GM21576 (cell line): ENCODE results near the gene AGGF1.
"Not testable (repeated sequence)": the region's sequence is repeated elsewhere in the genome, so short reads cannot be mapped to it uniquely, and the experiment has no call there.

Source experiments
- ATAC-seq: cut with Tn5 transposase; IDR thresholded peaks from one replicate; pipeline ENCODE4 v1.9.1; 2021; ENCODE audit warnings: mild to moderate bottlenecking, moderate library complexity; ENCODE audit not compliant: unreplicated experiment

AGGF1 gene

GRCh38 chr5:77086689-77087483, 56.7 kb downstream of the AGGF1 start, which contains the start of gene ZBED3:
TSS of gene ZBED3 (minus strand) at chr5:77087285. CDS start at chr5:77077878, 9,407 bp downstream.
- peak; percentile 61 for ATAC-seq

- ATAC-seq, result peak; percentile 4
Measured at GRCh38 chr5:77087484-77088261, 57.5 kb downstream of the AGGF1 start.

DNA sequence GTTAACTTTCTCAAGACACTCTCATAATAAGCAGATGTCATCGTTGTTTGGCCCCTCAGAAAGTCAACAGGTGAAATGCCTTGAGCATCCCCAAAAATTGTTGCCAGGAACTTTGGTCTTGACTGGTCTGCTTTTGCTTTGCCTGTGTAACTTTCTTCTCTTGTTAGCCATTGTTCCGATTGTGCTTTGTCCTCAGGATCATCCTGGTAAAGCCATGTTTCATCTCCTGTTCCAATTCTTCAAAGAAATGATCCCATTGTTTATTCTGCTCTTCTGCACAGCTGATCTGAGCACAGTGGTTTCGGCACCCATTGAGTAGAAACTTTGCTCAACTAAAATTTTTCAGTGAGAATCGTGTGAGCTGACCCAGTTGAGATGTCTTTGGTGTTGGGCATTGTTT, 65.0 kb downstream of the AGGF1 start:
- no peak for ATAC-seq

GRCh38 chr5:77101298-77101697, 71.1 kb downstream of the AGGF1 start:
- ATAC-seq, result no peak

DNA sequence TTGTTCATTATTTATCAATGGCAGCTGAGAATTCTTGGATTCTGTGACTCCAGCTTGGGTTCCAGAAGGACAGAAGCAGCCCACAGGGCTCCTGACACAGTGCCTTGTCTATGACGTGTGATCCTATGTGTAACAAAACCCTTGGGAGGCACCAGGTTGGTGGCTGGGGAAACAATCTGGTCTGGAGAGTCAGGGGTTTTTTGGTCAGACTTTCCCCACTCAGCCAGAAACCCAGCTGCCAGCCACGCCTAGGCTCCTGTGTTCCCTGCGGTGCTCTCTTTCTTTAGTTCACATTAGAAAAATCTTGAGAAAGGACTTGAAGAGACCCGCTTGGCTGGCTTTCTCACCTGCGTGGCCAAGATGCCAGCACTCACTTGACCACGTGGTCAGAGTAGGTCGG, 72.3 kb downstream of the AGGF1 start:
- no peak for ATAC-seq

- ATAC-seq, result no peak
Measured at GRCh38 chr5:77103457-77103856, 73.3 kb downstream of the AGGF1 start.

DNA sequence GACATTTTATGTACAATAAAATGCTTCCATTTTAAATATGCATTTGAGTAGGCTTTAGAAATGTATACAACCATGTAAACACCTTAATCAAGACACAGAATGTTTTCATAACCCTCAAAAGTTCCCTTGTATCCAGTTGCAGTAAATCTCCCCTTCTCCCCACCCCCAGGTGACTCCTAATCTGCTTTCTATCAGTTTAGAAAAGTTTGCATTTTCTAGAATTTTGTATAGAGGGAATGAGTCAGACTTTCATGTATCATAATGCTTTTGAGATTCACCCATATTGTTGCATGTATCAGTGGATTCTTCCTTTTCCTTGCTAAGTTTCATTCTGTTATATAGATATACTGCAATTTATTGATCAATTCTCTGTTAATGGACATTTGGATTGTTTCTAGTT, 74.6 kb downstream of the AGGF1 start:
- no peak for ATAC-seq

- ATAC-seq, result not testable (repeated sequence)
Measured at GRCh38 chr5:77107035-77107434, 76.8 kb downstream of the AGGF1 start.
